Neural cell (in vitro differentiated cells): Measurements from ENCODE around the gene BANF1.

Source experiments
- CTCF ChIP-seq: fragments of 450-650 bp; IDR thresholded peaks from 2 replicates; pipeline ENCODE4 v1.5.1; 2014; ENCODE audit warnings: antibody characterized with exemption, mild to moderate bottlenecking, moderate library complexity; ENCODE audit not compliant: poor library complexity, severe bottlenecking
- EP300 ChIP-seq: fragments of 450-650 bp; conservative IDR thresholded peaks from 2 replicates; pipeline ENCODE4 v1.6.1; 2014; ENCODE audit warnings: antibody characterized with exemption, mild to moderate bottlenecking, moderate library complexity; ENCODE audit not compliant: poor library complexity, severe bottlenecking
- EZH2 ChIP-seq: fragments of 200-600, 300-800 bp; shearing (Covaris generic), sonication (generic); IDR thresholded peaks from 2 replicates; pipeline ENCODE4 v1.6.1; 2014; ENCODE audit warnings: antibody characterized with exemption, low read length, borderline replicate concordance, mild to moderate bottlenecking; ENCODE audit not compliant: insufficient read depth, poor library complexity, severe bottlenecking
- POLR2AphosphoS5 ChIP-seq: IDR thresholded peaks from 2 replicates; pipeline ENCODE4 v1.6.1; 2012

GRCh38 chr11:66003291-66003690, 988 bp downstream of the BANF1 start:
- no peak for TF ChIP-seq EP300
- no peak for TF ChIP-seq CTCF
- no peak for TF ChIP-seq POLR2AphosphoS5
- no peak for TF ChIP-seq EZH2
